Lung (tissue), 12 donors: ENCODE data around the gene KHK. TPM values are rescaled to one million over a fixed set of nuclear protein-coding genes. Genes with fewer than 3 reads are reported as not detected.

Experiments
- ATAC-seq: fragments of 200-7000 bp; cut with Tn5 transposase; one replicate; pipeline ENCODE4 v1.9.1; 2020; ENCODE audit warnings: moderate number of reproducible peaks; ENCODE audit not compliant: insufficient read depth, low FRiP score
- DNase-seq, 3 donors: peaks; one replicate each; pipeline ENCODE4 v3.0.0-alpha.2; 2013 to 2017
- H3K27ac ChIP-seq, 2 donors: one replicate each; pipeline ENCODE4 v1.5.1; 2013; ENCODE audit warnings: mild to moderate bottlenecking in 2 of 2, moderate library complexity in 2 of 2, control low read depth in 1 of 2, inconsistent platforms in 1 of 2, low read depth in 1 of 2, low read length in 1 of 2
- H3K27me3 ChIP-seq, 3 donors: one replicate each; pipeline ENCODE4 v1.5.1; 2013; ENCODE audit warnings: low read length in 2 of 3; ENCODE audit not compliant: control insufficient read depth in 3 of 3, insufficient read depth in 3 of 3
- H3K36me3 ChIP-seq, 4 donors: one replicate each; pipeline ENCODE4 v1.5.1; 2013; ENCODE audit warnings: low read length in 4 of 4, mild to moderate bottlenecking in 1 of 4, moderate library complexity in 1 of 4; ENCODE audit not compliant: control insufficient read depth in 4 of 4, insufficient read depth in 4 of 4
- H3K4me1 ChIP-seq, 5 donors: one replicate each; pipeline ENCODE4 v1.5.1; 2013; ENCODE audit warnings: low read length in 5 of 5, mild to moderate bottlenecking in 2 of 5, moderate library complexity in 1 of 5; ENCODE audit not compliant: control insufficient read depth in 5 of 5, insufficient read depth in 5 of 5
- H3K4me3 ChIP-seq: one replicate; pipeline ENCODE4 v1.5.1; 2013; ENCODE audit warnings: mild to moderate bottlenecking, control low read depth, moderate library complexity
- H3K9ac ChIP-seq, 2 donors: one replicate each; pipeline ENCODE4 v1.5.1; 2013; ENCODE audit warnings: low read length in 2 of 2, control low read depth in 1 of 2; ENCODE audit not compliant: insufficient read depth in 1 of 2
- H3K9me3 ChIP-seq, 4 donors: one replicate each; pipeline ENCODE4 v1.5.1; 2013; ENCODE audit warnings: low read length in 3 of 4, mild to moderate bottlenecking in 1 of 4, moderate library complexity in 1 of 4; ENCODE audit not compliant: control insufficient read depth in 4 of 4, insufficient read depth in 3 of 4
- CTCF ChIP-seq: IDR thresholded peaks from 2 replicates; pipeline ENCODE4 v1.5.1; 2012; ENCODE audit warnings: mild to moderate bottlenecking; ENCODE audit errors: control extremely low read depth, extremely low read depth
- WGBS, 2 donors: extraction: QIAGEN DNeasy Blood & Tissue Kit; methylation state at CpG; one replicate each; pipeline ENCODE4 v1.1.7; 2013; 5-methylcytosine and 5-hydroxymethylcytosine counted together
- polyA plus RNA-seq, 2 donors: library from polyadenylated mRNA; stranded (reverse); fragments of 200-250 nt; gene quantifications; one replicate each; pipeline ENCODE4 v1.2.1, GENCODE V29; 2013
- total RNA-seq, 2 donors: library from RNA; depleted of rRNA in 1 of 2; stranded (reverse); fragments of >200 nt in 1 of 2; gene quantifications; one replicate each; pipeline ENCODE4 v1.2.1, GENCODE V29; 2014 to 2021
- donor health status: control.
- donor health status: control.
- donor health status: Bipolar disorder and iron deficiency.
- donor health status: healthy.
- donor health status: DM: yes; HTN: yes; CAD: no.

KHK gene
- total and polyA plus RNA-seq, 4 donors: 1.6 to 7.6 (median 3.7) TPM

- H3K27me3 ChIP-seq: no peaks in the 10 kb centered on the region
- H3K9me3 ChIP-seq: no peaks in the 10 kb centered on the region
- H3K9ac ChIP-seq: no peak overlapping the region
- no peak for TF ChIP-seq CTCF
- no peak overlapping the region for H3K4me3 ChIP-seq
- peaks cover 0 to 12% (median 8%) of the 10 kb centered on the region in 5 donors for H3K4me1 ChIP-seq
- ATAC-seq (no peak), DNase-seq (no peak)
- H3K27ac ChIP-seq: no peak overlapping the region
- H3K36me3 ChIP-seq: peaks cover 0 to 21% (median 20%) of the 10 kb centered on the region in 4 donors
- WGBS, 2 donors: 75 to 82% methylated on average over 12 of the region's 12 CpGs
These were observed 48.9 kb downstream of the KHK start for GRCh38 chr2:27135478-27135955.

GRCh38 chr2:27136751-27137150 lies 50.2 kb downstream of the KHK start:
- H3K9ac ChIP-seq: no peak overlapping the region
- ATAC-seq: no peak
- no peak for TF ChIP-seq CTCF
- H3K27ac ChIP-seq: no peak overlapping the region
- peaks cover 0 to 16% (median 9%) of the 10 kb centered on the region in 4 donors for H3K36me3 ChIP-seq
- H3K27me3 ChIP-seq: no peaks in the 10 kb centered on the region
- H3K4me3 ChIP-seq: no peak overlapping the region
- peaks cover 0 to 12% (median 8%) of the 10 kb centered on the region in 5 donors for H3K4me1 ChIP-seq
- no peak for DNase-seq
- H3K9me3 ChIP-seq: no peaks in the 10 kb centered on the region
- 91 to 94% methylated on average over 7 of the region's 7 CpGs for WGBS, 2 donors

GRCh38 chr2:27137322-27137935 lies 50.9 kb downstream of the KHK start:
- Histone ChIP-seq H3K27ac (no peak overlapping the region), H3K4me1 (peaks cover 0 to 12% (median 8%) of the 10 kb centered on the region in 5 donors), H3K36me3 (peaks cover 0 to 9% (median 3%) of the 10 kb centered on the region in 4 donors), H3K4me3 (no peak overlapping the region), H3K9ac (no peak overlapping the region), H3K27me3 (no peaks in the 10 kb centered on the region), H3K9me3 (no peaks in the 10 kb centered on the region)
- ATAC-seq: no peak
- DNase-seq: no peak
- no peak for TF ChIP-seq CTCF
- WGBS, 2 donors: 94 to 95% methylated on average over 21 of the region's 21 CpGs
